ENCODE data around the gene ATG4B. TPM values are rescaled to one million over a fixed set of nuclear protein-coding genes. Genes with fewer than 3 reads are reported as not detected.

ATG4B gene
- total RNA-seq, 2 donors from 2014 or later = 90.0 to 95.9 TPM

DNA sequence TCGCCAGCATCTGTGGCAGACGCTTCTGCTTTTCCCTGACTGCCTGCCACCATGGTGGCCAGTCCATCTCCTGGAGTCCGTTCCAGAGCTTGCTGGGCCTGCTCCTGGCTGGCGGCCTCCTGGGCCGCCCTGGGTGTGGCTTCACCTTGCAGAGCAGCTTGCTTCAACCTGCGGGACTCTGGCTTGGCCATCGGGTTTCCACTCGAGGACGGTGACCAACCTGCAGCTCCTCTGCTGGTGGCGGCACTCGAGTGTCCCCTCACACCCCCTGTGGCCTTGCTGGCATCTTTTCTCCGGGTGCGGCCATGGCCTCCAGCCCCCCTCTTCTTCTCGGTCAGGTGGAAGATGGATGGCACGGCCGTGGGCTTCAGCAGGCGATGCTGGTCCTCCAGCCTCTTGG, 3.9 kb upstream of the ATG4B start:
- ATAC-seq = no peak
- intact Hi-C loops (cut with DNase I, micrococcal nuclease) = no loop called here
- DNase-seq = no peak

- DNase-seq = no peak
These were observed 1.7 kb upstream of the ATG4B start for GRCh38 chr2:241635756-241636155.

DNA sequence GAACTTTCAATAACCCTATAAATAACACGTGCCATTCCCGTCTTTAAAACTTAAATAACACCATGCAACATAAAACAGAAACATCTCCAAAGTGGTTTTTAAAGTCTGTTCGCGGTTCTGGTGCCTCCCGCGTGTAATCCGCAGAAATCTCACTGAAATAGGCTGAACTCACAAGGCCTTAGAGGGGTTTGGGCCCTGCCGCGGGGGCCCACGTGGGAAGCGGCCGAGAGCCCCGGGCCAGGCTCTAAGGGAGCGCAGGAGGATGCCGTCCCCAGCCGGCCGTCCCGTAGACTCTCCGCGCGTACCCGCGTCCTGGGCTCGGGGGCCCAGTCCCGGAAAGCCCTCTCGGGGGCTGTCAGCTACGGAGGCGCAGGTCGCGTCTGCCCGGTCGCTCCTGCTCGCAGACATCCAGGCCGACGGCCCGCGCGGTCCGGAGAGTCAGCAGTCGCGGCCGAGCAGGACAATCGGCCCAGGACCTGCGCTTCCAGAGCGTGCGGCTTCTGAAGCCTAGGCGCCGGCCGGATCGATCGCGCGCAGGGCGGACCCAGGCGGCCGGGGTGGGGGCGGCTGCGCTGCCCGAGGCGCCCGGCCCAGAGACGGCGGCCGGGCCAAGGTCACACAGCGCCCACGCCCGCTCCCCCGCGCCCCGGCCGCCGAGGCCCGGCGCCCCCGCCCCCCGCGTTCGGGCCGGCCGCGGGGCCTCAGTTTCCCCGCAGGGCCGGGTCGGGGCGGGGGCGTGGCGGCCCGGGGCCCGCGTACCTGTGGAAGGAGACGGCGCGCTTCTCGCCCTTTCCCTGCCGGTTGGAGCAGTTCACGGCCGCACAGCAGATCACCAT, 1.1 kb upstream of the ATG4B start:
- intact Hi-C loops (cut with DNase I, micrococcal nuclease) = no loop called here
- ATAC-seq (peak; percentile 52), DNase-seq (peak in 1 of 2 donors; percentile 59)

More at GRCh38 chr2:241635756-241636155, 1.7 kb upstream of the ATG4B start:
- intact Hi-C loops (cut with DNase I, micrococcal nuclease) = no loop called here
- ATAC-seq = no peak

DNA sequence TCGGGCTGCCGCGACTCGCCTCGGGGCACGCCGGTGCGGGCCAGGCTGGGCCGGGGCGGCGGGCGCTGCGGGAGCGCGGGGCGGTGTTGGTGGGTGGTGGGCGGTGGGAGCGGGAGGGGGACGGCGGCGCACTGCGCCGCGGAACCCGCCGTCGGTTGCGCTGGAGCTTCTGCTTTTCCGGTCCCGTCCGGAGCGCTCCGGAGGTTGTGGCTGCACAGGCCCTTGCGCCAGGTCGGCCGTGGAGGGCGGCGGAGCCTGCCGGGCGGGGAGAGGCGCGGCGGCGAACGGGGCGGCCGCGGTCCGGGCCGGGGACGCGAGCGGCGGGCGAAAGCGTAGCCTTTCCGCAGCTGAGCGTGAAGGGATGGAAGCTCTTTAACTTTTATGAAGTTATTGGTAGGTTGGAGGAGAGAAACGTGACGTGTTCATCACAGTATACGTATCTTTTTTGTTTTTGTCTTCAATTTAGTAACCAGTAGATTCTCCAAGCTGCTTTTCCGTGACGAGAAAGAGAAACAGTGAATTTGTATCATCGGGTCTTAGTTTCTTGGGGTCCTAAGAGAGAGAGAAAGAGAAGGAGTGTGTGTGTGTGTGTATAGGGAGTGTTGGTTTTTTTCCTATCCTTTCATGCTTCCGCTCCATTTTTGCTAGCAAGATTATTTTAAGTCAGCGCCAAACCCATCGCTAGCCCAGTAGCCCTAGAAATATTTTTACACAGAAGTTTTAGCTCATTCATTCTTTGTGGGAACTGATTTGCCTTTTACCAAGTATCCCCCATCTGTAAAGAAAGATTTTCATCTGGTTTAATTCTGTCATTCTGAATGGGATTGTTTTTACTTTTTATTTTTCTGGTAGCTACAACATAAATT, 535 bp downstream of the ATG4B start:
- ATAC-seq = peak; percentile 24
- DNase-seq = peak in 1 of 2 donors; percentile 50
- intact Hi-C loops (cut with DNase I, micrococcal nuclease) = no loop called here

GRCh38 chr2:241638940-241639339, 1.4 kb downstream of the ATG4B start:
- intact Hi-C loops (cut with DNase I, micrococcal nuclease) = no loop called here
- no peak for DNase-seq

GRCh38 chr2:241639385-241639784, 1.9 kb downstream of the ATG4B start:
- intact Hi-C loops (cut with DNase I, micrococcal nuclease) = no loop called here
- DNase-seq (no peak), ATAC-seq (no peak)

More at GRCh38 chr2:241638940-241639339, 1.4 kb downstream of the ATG4B start:
- ATAC-seq = no peak

DNA sequence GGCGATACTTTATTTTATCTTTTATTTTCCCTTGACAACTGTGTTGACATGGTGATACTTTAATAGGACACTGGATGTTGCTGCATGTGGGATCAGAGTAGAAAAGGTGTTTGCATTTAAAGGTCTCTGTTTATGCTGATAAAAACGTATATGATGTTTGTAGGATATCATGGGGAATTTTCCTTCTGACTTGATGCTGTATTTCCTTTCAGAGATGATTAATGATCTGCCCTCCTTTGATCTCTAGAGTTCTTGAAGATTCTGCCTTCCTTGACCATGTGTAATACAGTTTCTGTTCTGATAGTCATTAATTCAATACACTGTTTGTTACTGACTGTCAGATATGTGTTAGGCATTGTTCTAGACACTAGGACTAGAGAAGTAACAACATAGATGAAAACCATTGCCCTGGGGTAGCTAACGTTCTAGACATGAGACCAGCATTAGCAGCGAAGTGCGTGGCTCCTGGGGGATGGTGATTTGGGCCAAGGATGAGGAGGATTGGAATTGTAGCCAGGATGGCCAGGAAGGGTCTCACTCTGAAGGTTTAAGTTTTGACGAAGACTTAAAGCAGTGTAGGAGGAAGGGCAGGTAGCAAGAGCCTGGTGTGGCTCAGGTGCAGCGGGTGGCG, 2.8 kb downstream of the ATG4B start:
- no peak for ATAC-seq
- intact Hi-C loops (cut with DNase I, micrococcal nuclease) = no loop called here
- DNase-seq = no peak

DNA sequence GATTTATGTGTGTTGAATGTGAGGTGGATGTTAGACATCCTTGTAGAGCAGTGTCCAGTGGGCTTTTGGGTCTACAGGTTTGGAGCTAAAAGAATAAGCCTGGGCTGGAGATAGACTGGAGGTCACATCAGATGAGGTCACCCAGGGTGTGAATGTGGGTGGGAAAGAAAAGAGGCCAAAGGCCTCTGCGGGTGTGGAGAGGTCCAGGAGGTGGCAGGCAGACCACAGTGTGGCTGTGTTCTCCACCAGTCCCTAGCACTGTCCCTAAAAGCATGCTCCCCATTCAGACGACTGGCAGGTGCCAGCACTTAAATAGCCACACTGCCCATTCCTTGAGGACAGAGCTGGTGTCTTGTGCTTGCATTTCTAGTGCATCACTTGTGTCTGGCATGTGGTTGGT, 4.1 kb downstream of the ATG4B start:
- ATAC-seq = peak; percentile 10

GRCh38 chr2:241645056-241645914, 7.8 kb downstream of the ATG4B start:
- intact Hi-C loops (cut with DNase I, micrococcal nuclease) = no loop called here
- DNase-seq (no peak), ATAC-seq (no peak)

More for the DNA sequence above, 4.1 kb downstream of the ATG4B start:
- no peak for DNase-seq
- intact Hi-C loops (cut with DNase I, micrococcal nuclease) = no loop called here

GRCh38 chr2:241645915-241646645, 8.6 kb downstream of the ATG4B start:
- DNase-seq (no peak), ATAC-seq (peak; percentile 78)
- intact Hi-C loops (cut with DNase I, micrococcal nuclease) = no loop called here

DNA sequence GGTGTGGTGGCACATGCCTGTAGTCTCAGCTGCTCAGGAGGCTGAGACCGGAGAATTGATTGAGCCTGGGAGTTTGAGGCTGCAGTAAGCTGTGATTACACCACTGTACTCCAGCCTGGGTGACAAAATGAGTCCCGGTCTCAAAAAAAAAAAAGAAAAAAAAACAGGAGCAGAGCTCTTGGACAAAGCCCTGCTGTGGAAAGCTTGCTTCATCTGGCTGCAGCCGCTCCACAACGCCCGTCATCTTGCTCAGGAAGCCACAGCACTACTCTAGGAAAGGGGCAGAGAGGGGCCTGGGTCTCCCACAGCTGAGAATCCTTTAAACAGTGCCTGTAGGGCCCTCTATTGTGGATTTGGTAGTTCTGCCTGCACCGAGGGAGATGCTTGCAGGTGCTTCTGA, 11.0 kb downstream of the ATG4B start:
- DNase-seq (no peak), ATAC-seq (no peak)
- intact Hi-C loops (cut with DNase I, micrococcal nuclease) = no loop called here

GRCh38 chr2:241649404-241649803, 11.9 kb downstream of the ATG4B start:
- DNase-seq = no peak
- ATAC-seq = no peak
- intact Hi-C loops (cut with DNase I, micrococcal nuclease) = no loop called here

- DNase-seq = no peak
- intact Hi-C loops (cut with DNase I, micrococcal nuclease) = no loop called here
- ATAC-seq = no peak
These were observed 12.4 kb downstream of the ATG4B start for GRCh38 chr2:241649927-241650326.

GRCh38 chr2:241652142-241652541, 14.6 kb downstream of the ATG4B start:
- intact Hi-C loops (cut with DNase I, micrococcal nuclease) = no loop called here
- DNase-seq = no peak

DNA sequence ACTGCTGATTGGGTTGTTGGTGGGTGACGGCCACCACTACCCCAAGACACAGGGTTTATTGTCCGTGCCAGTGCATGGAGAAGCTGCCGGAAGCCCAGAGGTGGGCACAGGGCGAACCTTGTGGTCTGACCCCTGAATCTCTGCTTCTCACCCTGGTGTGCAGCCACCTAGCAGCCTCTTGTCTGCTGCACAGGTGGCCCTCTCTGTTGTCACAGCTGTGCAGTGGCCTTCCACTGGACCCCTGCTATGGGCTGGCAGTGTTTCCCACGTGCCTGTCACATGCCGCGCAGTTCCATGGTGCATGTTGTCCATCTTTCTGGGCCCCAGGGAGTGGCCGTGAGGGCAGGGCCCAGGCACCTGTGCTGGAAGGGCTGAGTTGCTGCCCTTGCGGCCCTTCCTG, 15.2 kb downstream of the ATG4B start:
- DNase-seq (no peak), ATAC-seq (no peak)
- intact Hi-C loops (cut with DNase I, micrococcal nuclease) = no loop called here

More at GRCh38 chr2:241652142-241652541, 14.6 kb downstream of the ATG4B start:
- ATAC-seq = no peak

DNA sequence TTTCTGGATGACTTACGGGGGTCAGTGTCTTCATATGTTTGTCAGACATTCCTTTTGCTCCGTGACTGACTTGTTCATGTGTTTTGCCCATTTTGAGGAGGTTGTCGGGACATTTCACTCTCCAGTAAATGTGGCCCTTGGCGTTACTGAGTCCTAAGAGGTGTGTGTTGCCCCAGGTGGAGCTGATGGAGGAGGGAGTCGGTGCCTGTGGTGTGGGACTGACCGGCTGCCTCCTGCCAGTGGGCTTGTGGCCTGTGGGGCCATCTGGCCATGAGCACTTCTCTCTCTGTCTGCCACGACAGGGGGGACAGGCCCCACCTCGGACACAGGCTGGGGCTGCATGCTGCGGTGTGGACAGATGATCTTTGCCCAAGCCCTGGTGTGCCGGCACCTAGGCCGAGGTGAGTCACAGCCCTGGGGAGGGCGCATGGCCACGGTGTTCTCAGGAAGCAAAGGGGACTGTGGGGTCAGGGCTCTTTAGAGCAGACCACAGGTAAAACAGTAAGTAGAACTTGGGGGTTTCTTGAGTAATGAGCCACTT, 15.8 kb downstream of the ATG4B start:
- intact Hi-C loops (cut with DNase I, micrococcal nuclease) = no loop called here
- DNase-seq = no peak
- ATAC-seq = no peak

- DNase-seq = no peak
- no peak for ATAC-seq
- intact Hi-C loops (cut with DNase I, micrococcal nuclease) = no loop called here
These were observed 17.1 kb downstream of the ATG4B start for GRCh38 chr2:241654551-241654950.

Measured in left colon (tissue), 2 donors.